H9 (cell line): ENCODE measurements around the gene NDUFS3. TPM values are rescaled to one million over a fixed set of nuclear protein-coding genes. Genes with fewer than 3 reads are reported as not detected.

Experiments
- DNase-seq: peaks from one replicate; pipeline ENCODE4 v3.0.0-alpha.2; 2017
- H2AFZ ChIP-seq: one replicate; pipeline ENCODE4 v1.6.1; 2013; ENCODE audit warnings: mild to moderate bottlenecking, low read length, control low read depth, moderate library complexity
- H2AK5ac ChIP-seq: 2 replicates; pipeline ENCODE4 v1.6.1; 2013; ENCODE audit warnings: low read length, control low read depth, mixed read lengths; ENCODE audit not compliant: insufficient read length
- H2BK120ac ChIP-seq: one replicate; pipeline ENCODE4 v1.6.1; 2013; ENCODE audit warnings: low read depth, mild to moderate bottlenecking, low read length, control low read depth, inconsistent platforms; ENCODE audit not compliant: poor library complexity, severe bottlenecking
- H2BK12ac ChIP-seq: 2 replicates; pipeline ENCODE4 v1.6.1; 2013; ENCODE audit warnings: low read length, control low read depth, mixed read lengths, low read depth; ENCODE audit not compliant: insufficient read length
- H2BK15ac ChIP-seq: 2 replicates; pipeline ENCODE4 v1.6.1; 2013; ENCODE audit warnings: low read depth, low read length, control low read depth
- H2BK20ac ChIP-seq: one replicate; pipeline ENCODE4 v1.6.1; 2013; ENCODE audit warnings: low read depth, mild to moderate bottlenecking, low read length, control low read depth, inconsistent platforms; ENCODE audit not compliant: poor library complexity, severe bottlenecking
- H2BK5ac ChIP-seq: 2 replicates; pipeline ENCODE4 v1.6.1; 2013; ENCODE audit warnings: low read length, control low read depth, mixed read lengths; ENCODE audit not compliant: insufficient read length
- H3K14ac ChIP-seq: 2 replicates; pipeline ENCODE4 v1.6.1; 2013; ENCODE audit warnings: low read length, control low read depth; ENCODE audit not compliant: insufficient read depth
- H3K18ac ChIP-seq: 2 replicates; pipeline ENCODE4 v1.6.1; 2013; ENCODE audit warnings: low read depth, mild to moderate bottlenecking, mixed read lengths, low read length, control low read depth; ENCODE audit not compliant: insufficient read length
- H3K23ac ChIP-seq: 2 replicates; pipeline ENCODE4 v1.6.1; 2013; ENCODE audit warnings: low read length, control low read depth, mixed read lengths, low read depth; ENCODE audit not compliant: insufficient read length
- H3K23me2 ChIP-seq: 2 replicates; pipeline ENCODE4 v1.6.1; 2013; ENCODE audit warnings: low read depth, mild to moderate bottlenecking, mixed read lengths, low read length, control low read depth; ENCODE audit not compliant: insufficient read length, poor library complexity, severe bottlenecking
- H3K27ac ChIP-seq: 2 replicates; pipeline ENCODE4 v1.5.1; 2013; ENCODE audit warnings: low read length, control low read depth, mixed read lengths, low read depth; ENCODE audit not compliant: insufficient read length
- H3K27me3 ChIP-seq: 2 replicates; pipeline ENCODE4 v1.6.1; 2013; ENCODE audit warnings: low read length, control low read depth, inconsistent platforms; ENCODE audit not compliant: insufficient read depth
- H3K4ac ChIP-seq: 2 replicates; pipeline ENCODE4 v1.6.1; 2013; ENCODE audit warnings: low read depth, mild to moderate bottlenecking, control low read depth, inconsistent platforms, low read length, moderate library complexity
- H3K4me1 ChIP-seq: 2 replicates; pipeline ENCODE4 v1.6.1; 2013; ENCODE audit warnings: low read length, control low read depth, inconsistent platforms; ENCODE audit not compliant: insufficient read depth
- H3K4me2 ChIP-seq: 2 replicates; pipeline ENCODE4 v1.6.1; 2013; ENCODE audit warnings: low read length, control low read depth, mixed read lengths; ENCODE audit not compliant: insufficient read length, insufficient read depth
- H3K56ac ChIP-seq: 2 replicates; pipeline ENCODE4 v1.6.1; 2013; ENCODE audit warnings: low read depth, mild to moderate bottlenecking, mixed read lengths, low read length, control low read depth; ENCODE audit not compliant: insufficient read length
- H3K79me1 ChIP-seq: 2 replicates; pipeline ENCODE4 v1.6.1; 2013; ENCODE audit warnings: low read depth, mild to moderate bottlenecking, moderate library complexity, low read length, control low read depth, inconsistent platforms; ENCODE audit not compliant: insufficient read depth, poor library complexity, severe bottlenecking
- H3K79me2 ChIP-seq: 2 replicates; pipeline ENCODE4 v1.6.1; 2013; ENCODE audit warnings: low read length, control low read depth, inconsistent platforms; ENCODE audit not compliant: insufficient read depth
- H3K9ac ChIP-seq: 2 replicates; pipeline ENCODE4 v1.6.1; 2013; ENCODE audit warnings: low read length, control low read depth, mixed read lengths; ENCODE audit not compliant: insufficient read length; ENCODE audit errors: extremely low read depth
- H3K9me3 ChIP-seq: one replicate; pipeline ENCODE4 v1.6.1; 2013; ENCODE audit warnings: low read depth, low read length, inconsistent platforms; ENCODE audit not compliant: control insufficient read depth
- H3T11ph ChIP-seq: one replicate; pipeline ENCODE4 v1.6.1; 2013; ENCODE audit warnings: mild to moderate bottlenecking, low read length, control low read depth, inconsistent platforms
- H4K20me1 ChIP-seq: one replicate; pipeline ENCODE4 v1.6.1; 2013; ENCODE audit not compliant: control insufficient read depth, insufficient read length, insufficient read depth
- H4K5ac ChIP-seq: 2 replicates; pipeline ENCODE4 v1.6.1; 2013; ENCODE audit warnings: low read depth, mild to moderate bottlenecking, mixed read lengths, low read length, control low read depth; ENCODE audit not compliant: insufficient read length
- H4K8ac ChIP-seq: replicated peaks from 2 replicates; pipeline ENCODE4 v1.6.1; 2013; ENCODE audit warnings: low read length, control low read depth, mixed read lengths, low read depth; ENCODE audit not compliant: insufficient read length
- H4K91ac ChIP-seq: 2 replicates; pipeline ENCODE4 v1.6.1; 2013; ENCODE audit warnings: low read depth, mild to moderate bottlenecking, moderate library complexity, mixed read lengths, low read length, control low read depth; ENCODE audit not compliant: insufficient read length
- H3K27ac Mint-ChIP-seq, 3 experiments: 2 replicates in 2 of 3; 3 replicates in 1 of 3; pipeline ENCODE4 v1.8.0; 2020 to 2021; ENCODE audit warnings: mixed read lengths in 3 of 3, mild to moderate bottlenecking in 1 of 3, moderate library complexity in 1 of 3
- H3K27me3 Mint-ChIP-seq: 2 replicates; pipeline ENCODE4 v1.8.0; 2021; ENCODE audit warnings: low read depth, mild to moderate bottlenecking, moderate library complexity, mixed read lengths
- H3K36me3 Mint-ChIP-seq, 3 experiments: 2 replicates in 2 of 3; 3 replicates in 1 of 3; pipeline ENCODE4 v1.8.0; 2020 to 2021; ENCODE audit warnings: low read depth in 3 of 3, mixed read lengths in 3 of 3; ENCODE audit not compliant: insufficient read depth in 1 of 3
- H3K4me1 Mint-ChIP-seq, 2 experiments: 2 replicates each; pipeline ENCODE4 v1.8.0; 2020; ENCODE audit warnings: mixed read lengths in 2 of 2
- H3K4me3 Mint-ChIP-seq, 2 experiments: 2 replicates in 1 of 2; 3 replicates in 1 of 2; pipeline ENCODE4 v1.8.0; 2020 to 2021; ENCODE audit warnings: mild to moderate bottlenecking in 2 of 2, mixed read lengths in 2 of 2, moderate library complexity in 1 of 2
- H3K9me3 Mint-ChIP-seq, 2 experiments: 2 replicates in 1 of 2; 3 replicates in 1 of 2; pipeline ENCODE4 v1.8.0; 2020; ENCODE audit warnings: mild to moderate bottlenecking in 2 of 2, mixed read lengths in 2 of 2, moderate library complexity in 1 of 2
- total RNA-seq: library from RNA; stranded (reverse); gene quantifications from 2 replicates; pipeline ENCODE4 v1.2.1, GENCODE V29; 2021
- TF ChIP-seq, protein P1 (sequence below): fragments of 200-600 bp; sonication (generic); conservative IDR thresholded peaks from 3 replicates; pipeline ENCODE4 v1.8.0; 2021; ENCODE audit warnings: antibody characterized with exemption, mild to moderate bottlenecking

NDUFS3 gene
- total RNA-seq, 1 experiment from 2014 or later, result 144 TPM

DNA sequence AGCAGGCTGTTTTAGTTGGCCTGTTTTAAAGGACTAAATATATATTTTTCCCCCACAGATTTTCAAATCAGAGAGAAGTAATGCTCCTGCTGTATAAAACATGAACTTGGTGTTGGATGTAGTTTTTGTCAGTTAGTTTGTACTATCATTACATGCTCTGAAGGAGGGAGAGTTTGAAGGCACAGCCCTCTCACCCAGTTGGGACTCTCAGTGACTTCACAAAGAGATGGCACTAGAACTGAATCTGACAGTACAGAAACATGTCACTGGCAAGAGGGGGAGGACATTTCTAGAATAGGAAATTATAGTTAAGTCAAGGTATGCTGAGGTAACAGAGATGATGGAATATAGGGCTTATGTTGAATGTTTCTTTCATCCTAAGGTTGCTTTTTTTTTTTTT is 36.4 kb downstream of the NDUFS3 start:
- peaks cover 6 to 32% (median 12%) of the 10 kb centered on the region in 3 experiments; a peak in 6 of 7 replicates for H3K36me3 Mint-ChIP-seq
- TF ChIP-seq, protein P1, sequence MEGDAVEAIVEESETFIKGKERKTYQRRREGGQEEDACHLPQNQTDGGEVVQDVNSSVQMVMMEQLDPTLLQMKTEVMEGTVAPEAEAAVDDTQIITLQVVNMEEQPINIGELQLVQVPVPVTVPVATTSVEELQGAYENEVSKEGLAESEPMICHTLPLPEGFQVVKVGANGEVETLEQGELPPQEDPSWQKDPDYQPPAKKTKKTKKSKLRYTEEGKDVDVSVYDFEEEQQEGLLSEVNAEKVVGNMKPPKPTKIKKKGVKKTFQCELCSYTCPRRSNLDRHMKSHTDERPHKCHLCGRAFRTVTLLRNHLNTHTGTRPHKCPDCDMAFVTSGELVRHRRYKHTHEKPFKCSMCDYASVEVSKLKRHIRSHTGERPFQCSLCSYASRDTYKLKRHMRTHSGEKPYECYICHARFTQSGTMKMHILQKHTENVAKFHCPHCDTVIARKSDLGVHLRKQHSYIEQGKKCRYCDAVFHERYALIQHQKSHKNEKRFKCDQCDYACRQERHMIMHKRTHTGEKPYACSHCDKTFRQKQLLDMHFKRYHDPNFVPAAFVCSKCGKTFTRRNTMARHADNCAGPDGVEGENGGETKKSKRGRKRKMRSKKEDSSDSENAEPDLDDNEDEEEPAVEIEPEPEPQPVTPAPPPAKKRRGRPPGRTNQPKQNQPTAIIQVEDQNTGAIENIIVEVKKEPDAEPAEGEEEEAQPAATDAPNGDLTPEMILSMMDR, result no peak
- no peaks in the 10 kb centered on the region for H3K79me2 ChIP-seq

More for the DNA sequence above, 36.4 kb downstream of the NDUFS3 start:
- H2BK15ac ChIP-seq, result no peak overlapping the region
- H3K4me2 ChIP-seq, result no peak overlapping the region
- no peaks in the 10 kb centered on the region for H3K27me3 ChIP-seq
- no peaks in the 10 kb centered on the region for H4K20me1 ChIP-seq
- no peak overlapping the region for H2BK20ac ChIP-seq
- H3K18ac ChIP-seq, result no peak overlapping the region
- H3K9ac ChIP-seq, result no peak overlapping the region
- no peak overlapping the region for H3K56ac ChIP-seq
- Mint-ChIP-seq H3K4me1 (no peaks in the 10 kb centered on the region), H3K9me3 (no peaks in the 10 kb centered on the region), H3K27me3 (no peaks in the 10 kb centered on the region), H3K4me3 (no peak overlapping the region), H3K27ac (0 out of 7 replicates have a peak overlapping the region, but pooled peaks of 1 of the 3 experiments have one; percentile 33)
- no peak overlapping the region for H4K8ac ChIP-seq
- H4K5ac ChIP-seq, result no peak overlapping the region
- no peak for DNase-seq
- H2BK120ac ChIP-seq, result no peak overlapping the region
- no peak overlapping the region for H3K14ac ChIP-seq
- no peaks in the 10 kb centered on the region for H3K79me1 ChIP-seq
- no peak overlapping the region for H2BK12ac ChIP-seq
- no peaks in the 10 kb centered on the region for H3K4me1 ChIP-seq
- no peak overlapping the region for H3K23ac ChIP-seq
- no peak overlapping the region for H2BK5ac ChIP-seq
- H3K9me3 ChIP-seq, result no peaks in the 10 kb centered on the region
- no peak overlapping the region for H3K27ac ChIP-seq
- H4K91ac ChIP-seq, result no peak overlapping the region
- no peak overlapping the region for H2AFZ ChIP-seq
- H3T11ph ChIP-seq, result no peak overlapping the region
- H3K23me2 ChIP-seq, result no peaks in the 10 kb centered on the region
- H3K4ac ChIP-seq, result no peak overlapping the region
- no peak overlapping the region for H2AK5ac ChIP-seq
